Peyer's patch (tissue), 4 donors: ENCODE data around the gene CRACR2B.

ENCODE experiments used
- CTCF ChIP-seq, 6 experiments: fragments of 450-650 bp in 4 of 6; fragments of 200-600 bp in 2 of 6; sonication (generic) in 1 of 6; IDR thresholded peaks; one replicate each; pipeline ENCODE4 v1.5.1; 2017 to 2019; ENCODE audit warnings: antibody characterized with exemption in 6 of 6, mild to moderate bottlenecking in 3 of 6, moderate library complexity in 1 of 6
- POLR2A ChIP-seq, 2 donors: fragments of 450-650 bp; IDR thresholded peaks; one replicate each; pipeline ENCODE4 v1.5.1; 2017; ENCODE audit warnings: antibody characterized with exemption in 2 of 2, mild to moderate bottlenecking in 2 of 2, moderate library complexity in 2 of 2

- TF ChIP-seq CTCF (IDR thresholded peaks at IDR 0.05) (no peak), POLR2A (IDR thresholded peaks at IDR 0.05) (no peak)
These were observed 41.3 kb upstream of the CRACR2B start for GRCh38 chr11:786235-787083.
